VCaP (cell line): ENCODE data around the gene PHKB.

Experiments used
- H3K27ac ChIP-seq: fragments of 450-650 bp; 2 replicates; pipeline ENCODE4 v1.5.1; 2017
- TF ChIP-seq, protein P1 (sequence below): fragments of 450-650 bp; conservative IDR thresholded peaks from 2 replicates; pipeline ENCODE4 v1.5.1; 2017; ENCODE audit warnings: mild to moderate bottlenecking, moderate library complexity

The PHKB gene

GRCh38 chr16:47571711-47572110, 110.6 kb downstream of the PHKB start:
- TF ChIP-seq, protein P1, sequence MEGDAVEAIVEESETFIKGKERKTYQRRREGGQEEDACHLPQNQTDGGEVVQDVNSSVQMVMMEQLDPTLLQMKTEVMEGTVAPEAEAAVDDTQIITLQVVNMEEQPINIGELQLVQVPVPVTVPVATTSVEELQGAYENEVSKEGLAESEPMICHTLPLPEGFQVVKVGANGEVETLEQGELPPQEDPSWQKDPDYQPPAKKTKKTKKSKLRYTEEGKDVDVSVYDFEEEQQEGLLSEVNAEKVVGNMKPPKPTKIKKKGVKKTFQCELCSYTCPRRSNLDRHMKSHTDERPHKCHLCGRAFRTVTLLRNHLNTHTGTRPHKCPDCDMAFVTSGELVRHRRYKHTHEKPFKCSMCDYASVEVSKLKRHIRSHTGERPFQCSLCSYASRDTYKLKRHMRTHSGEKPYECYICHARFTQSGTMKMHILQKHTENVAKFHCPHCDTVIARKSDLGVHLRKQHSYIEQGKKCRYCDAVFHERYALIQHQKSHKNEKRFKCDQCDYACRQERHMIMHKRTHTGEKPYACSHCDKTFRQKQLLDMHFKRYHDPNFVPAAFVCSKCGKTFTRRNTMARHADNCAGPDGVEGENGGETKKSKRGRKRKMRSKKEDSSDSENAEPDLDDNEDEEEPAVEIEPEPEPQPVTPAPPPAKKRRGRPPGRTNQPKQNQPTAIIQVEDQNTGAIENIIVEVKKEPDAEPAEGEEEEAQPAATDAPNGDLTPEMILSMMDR: no peak
- H3K27ac ChIP-seq: no peak overlapping the region

- TF ChIP-seq, protein P1: no peak
- no peak overlapping the region for H3K27ac ChIP-seq
These were observed 113.2 kb downstream of the PHKB start for GRCh38 chr16:47574091-47575054.

GRCh38 chr16:47577029-47577428, 115.9 kb downstream of the PHKB start:
- TF ChIP-seq, protein P1: no peak
- no peak overlapping the region for H3K27ac ChIP-seq

DNA sequence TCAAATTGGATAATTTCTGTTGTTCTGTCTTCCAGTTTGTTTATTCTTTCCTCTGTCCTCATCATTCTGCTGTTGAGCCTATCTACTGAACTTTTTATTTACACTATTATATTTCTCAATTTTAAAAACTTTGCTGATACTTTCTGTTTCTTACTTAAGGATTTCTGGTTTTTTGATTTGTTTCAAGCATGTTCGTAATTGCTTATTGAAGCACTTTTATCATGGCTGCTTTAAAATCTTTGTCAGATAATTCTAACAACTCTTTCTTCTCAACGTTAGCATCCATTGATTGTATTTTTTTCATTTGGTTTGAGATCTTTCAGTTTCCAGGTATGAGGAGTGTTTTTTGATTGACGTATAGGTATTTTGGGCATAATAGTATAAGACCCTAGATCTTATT, 116.9 kb downstream of the PHKB start:
- TF ChIP-seq, protein P1: no peak

DNA sequence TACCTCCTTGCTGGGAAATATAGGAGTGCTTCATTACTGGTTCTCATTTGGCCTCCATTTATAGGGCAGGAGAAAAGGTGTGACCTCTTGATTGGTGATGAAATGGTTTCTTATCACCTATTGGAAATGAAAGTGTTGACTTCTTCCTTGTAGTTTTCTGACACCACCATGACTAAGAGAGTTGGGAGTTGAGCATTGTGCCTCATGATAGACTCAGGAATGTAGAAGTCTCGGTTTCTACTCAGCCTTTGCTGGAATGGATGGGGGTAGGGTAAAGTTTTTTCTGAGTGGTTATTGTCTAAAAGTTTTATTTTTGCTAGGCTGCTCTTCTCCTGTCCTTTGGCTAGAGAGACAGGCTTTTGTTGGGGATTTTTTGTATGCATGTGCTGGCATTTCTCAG, 117.4 kb downstream of the PHKB start:
- TF ChIP-seq, protein P1: no peak
- H3K27ac ChIP-seq: no peak overlapping the region

More for the DNA sequence above, 116.9 kb downstream of the PHKB start:
- no peak overlapping the region for H3K27ac ChIP-seq

DNA sequence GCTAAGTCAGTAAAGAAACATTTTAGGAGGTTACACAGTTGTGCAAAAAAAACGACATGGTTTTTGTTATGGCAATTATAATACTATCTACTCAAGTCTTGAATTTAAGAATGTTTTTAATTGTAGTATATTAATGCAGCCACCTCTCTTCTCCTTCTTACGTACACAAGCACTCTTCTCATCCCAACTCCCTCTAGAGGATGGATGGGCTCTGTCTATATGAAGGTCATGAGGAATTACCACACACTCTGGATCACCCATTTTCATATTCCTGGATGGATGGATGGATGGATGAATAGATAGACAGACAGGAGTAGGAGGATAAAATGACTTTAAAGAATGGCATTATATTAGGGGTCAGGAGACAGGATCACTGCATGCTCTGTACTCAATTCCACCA, 120.0 kb downstream of the PHKB start:
- TF ChIP-seq, protein P1: no peak; the same call in 1 of the 2 replicates
- no peak overlapping the region for H3K27ac ChIP-seq

- no peak overlapping the region for H3K27ac ChIP-seq
- TF ChIP-seq, protein P1: no peak
These were observed 123.5 kb downstream of the PHKB start for GRCh38 chr16:47584464-47585225.
